Measurements from ENCODE around the gene ATP6V0A1. TPM values are rescaled to one million over a fixed set of nuclear protein-coding genes. Genes with fewer than 3 reads are reported as not detected.

The ATP6V0A1 gene
- total and polyA plus RNA-seq, 2 experiments from 2014 or later: 23.9 to 42.3 TPM

GRCh38 chr17:42537826-42538451, 79.3 kb downstream of the ATP6V0A1 start:
- H3K4me2 ChIP-seq: no peak overlapping the region
- H3K27ac ChIP-seq (ENCODE audit: low read depth): no peak overlapping the region
- DNase-seq (ENCODE audit: low spot score) (no peak), ATAC-seq (no peak)
- peaks cover 22% of the 10 kb centered on the region for H3K36me3 Mint-ChIP-seq (ENCODE audit: low read depth)
- H3K27me3 ChIP-seq (ENCODE audit: insufficient read depth): peaks cover 12% of the 10 kb centered on the region
- H3K36me3 ChIP-seq (ENCODE audit: insufficient read depth): no peaks in the 10 kb centered on the region
- no peaks in the 10 kb centered on the region for H3K79me2 ChIP-seq (replicated peaks; ENCODE audit: insufficient read depth)
- no peak overlapping the region for H3K27ac Mint-ChIP-seq
- peaks cover 23% of the 10 kb centered on the region; the same call in 1 of the 2 replicates for H3F3A ChIP-seq (replicated peaks; ENCODE audit: low read depth)
- no peaks in the 10 kb centered on the region for H4K20me1 ChIP-seq (replicated peaks; ENCODE audit: insufficient read depth)
- H3K4me1 ChIP-seq (ENCODE audit: insufficient read depth): peaks cover 18% of the 10 kb centered on the region
- TF ChIP-seq EZH2 (IDR thresholded peaks at IDR 0.05; ENCODE audit: low read depth, unreplicated experiment): no peak
- no peak for TF ChIP-seq CTCF (conservative IDR thresholded peaks at IDR 0.05; ENCODE audit: low read depth in 2 of 2)
- no peak for TF ChIP-seq STAT1 (IDR thresholded peaks at IDR 0.05; ENCODE audit: unreplicated experiment)
- no peak for TF ChIP-seq ZNF114 (CRISPR knock-in tag; IDR thresholded peaks at IDR 0.05)
- TF ChIP-seq CREB1 (CRISPR knock-in tag; IDR thresholded peaks at IDR 0.05; ENCODE audit: low read depth): no peak
- no peak for TF ChIP-seq POLR2AphosphoS5 (IDR thresholded peaks at IDR 0.05; ENCODE audit: low read depth)
- no peak for TF ChIP-seq ETS1 (IDR thresholded peaks at IDR 0.05)
- TF ChIP-seq JUNB (IDR thresholded peaks at IDR 0.05; ENCODE audit: unreplicated experiment): no peak
- no peak for TF ChIP-seq ZNF331 (CRISPR knock-in tag; IDR thresholded peaks at IDR 0.05; ENCODE audit: low read depth)
- TF ChIP-seq ZNF462 (CRISPR knock-in tag; IDR thresholded peaks at IDR 0.05): no peak
- TF ChIP-seq EZH2phosphoT487 (IDR thresholded peaks at IDR 0.05; ENCODE audit: unreplicated experiment): no peak
- no peak for TF ChIP-seq REST (IDR thresholded peaks at IDR 0.05; ENCODE audit: unreplicated experiment)
- no peak for TF ChIP-seq NANOG (IDR thresholded peaks at IDR 0.05; ENCODE audit: borderline replicate concordance)
- H3K9me2 ChIP-seq (ENCODE audit: insufficient read depth): no peaks in the 10 kb centered on the region
- H3K4me1 Mint-ChIP-seq: peaks cover 18% of the 10 kb centered on the region
- peaks cover 9% of the 10 kb centered on the region for H3K27me3 Mint-ChIP-seq (ENCODE audit: insufficient read depth, low read depth, poor library complexity)
- H3K4me3 ChIP-seq: no peak overlapping the region
- no peaks in the 10 kb centered on the region; the same call in 2 of the 3 replicates for H3K9me3 Mint-ChIP-seq
- no peak overlapping the region for H2AFZ ChIP-seq
- H3K4me3 Mint-ChIP-seq: peak overlapping the region; percentile 83

Data from GM23338 (cell line).